Measurements from ENCODE around the gene GUCA2B. TPM values are rescaled to one million over a fixed set of nuclear protein-coding genes. Genes with fewer than 3 reads are reported as not detected.

GUCA2B gene
- total RNA-seq, 1 donor from 2014 or later: not detected

- Histone ChIP-seq H3K36me3 (ENCODE audit: insufficient read depth, low read length) (peaks cover 6% of the 10 kb centered on the region), H3K4me2 (ENCODE audit: low read length) (no peak overlapping the region), H2AFZ (ENCODE audit: low read depth, low read length) (no peak overlapping the region), H3K4me3 (ENCODE audit: insufficient read depth, low read depth, low read length) (no peak overlapping the region), H4K20me1 (ENCODE audit: insufficient read depth, low read length) (peaks cover 11% of the 10 kb centered on the region), H3K79me2 (ENCODE audit: insufficient read depth, low read length) (no peaks in the 10 kb centered on the region), H3K4me1 (ENCODE audit: insufficient read depth, low read length) (peaks cover 24% of the 10 kb centered on the region), H3K27me3 (ENCODE audit: insufficient read depth, low read length) (no peaks in the 10 kb centered on the region), H3K9ac (ENCODE audit: low read length) (no peak overlapping the region), H3K27ac (ENCODE audit: low read depth, low read length) (no peak overlapping the region), H3K9me3 (ENCODE audit: insufficient read depth, low read depth, low read length) (no peaks in the 10 kb centered on the region)
- FAIRE-seq: no peak
- Mint-ChIP-seq H3K9me3 (ENCODE audit: unreplicated experiment) (no peaks in the 10 kb centered on the region), H3K4me1 (ENCODE audit: low read depth, unreplicated experiment) (peaks cover 13% of the 10 kb centered on the region), H3K27ac (ENCODE audit: unreplicated experiment) (no peak overlapping the region), H3K36me3 (ENCODE audit: low read depth, unreplicated experiment) (peaks cover 15% of the 10 kb centered on the region), H3K27me3 (ENCODE audit: low read depth, unreplicated experiment) (no peaks in the 10 kb centered on the region), H3K4me3 (ENCODE audit: unreplicated experiment) (no peak overlapping the region)
- no peak for DNase-seq (ENCODE audit: low read depth)
- no peak for TF ChIP-seq EZH2 (IDR thresholded peaks at IDR 0.05; ENCODE audit: insufficient read depth, low read length)
- TF ChIP-seq, protein P1, sequence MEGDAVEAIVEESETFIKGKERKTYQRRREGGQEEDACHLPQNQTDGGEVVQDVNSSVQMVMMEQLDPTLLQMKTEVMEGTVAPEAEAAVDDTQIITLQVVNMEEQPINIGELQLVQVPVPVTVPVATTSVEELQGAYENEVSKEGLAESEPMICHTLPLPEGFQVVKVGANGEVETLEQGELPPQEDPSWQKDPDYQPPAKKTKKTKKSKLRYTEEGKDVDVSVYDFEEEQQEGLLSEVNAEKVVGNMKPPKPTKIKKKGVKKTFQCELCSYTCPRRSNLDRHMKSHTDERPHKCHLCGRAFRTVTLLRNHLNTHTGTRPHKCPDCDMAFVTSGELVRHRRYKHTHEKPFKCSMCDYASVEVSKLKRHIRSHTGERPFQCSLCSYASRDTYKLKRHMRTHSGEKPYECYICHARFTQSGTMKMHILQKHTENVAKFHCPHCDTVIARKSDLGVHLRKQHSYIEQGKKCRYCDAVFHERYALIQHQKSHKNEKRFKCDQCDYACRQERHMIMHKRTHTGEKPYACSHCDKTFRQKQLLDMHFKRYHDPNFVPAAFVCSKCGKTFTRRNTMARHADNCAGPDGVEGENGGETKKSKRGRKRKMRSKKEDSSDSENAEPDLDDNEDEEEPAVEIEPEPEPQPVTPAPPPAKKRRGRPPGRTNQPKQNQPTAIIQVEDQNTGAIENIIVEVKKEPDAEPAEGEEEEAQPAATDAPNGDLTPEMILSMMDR (IDR thresholded peaks at IDR 0.05; ENCODE audit: insufficient read depth, low read depth, low read length): no peak
Observed at GRCh38 chr1:42183210-42183956, 30.2 kb downstream of the GUCA2B start.

DNA sequence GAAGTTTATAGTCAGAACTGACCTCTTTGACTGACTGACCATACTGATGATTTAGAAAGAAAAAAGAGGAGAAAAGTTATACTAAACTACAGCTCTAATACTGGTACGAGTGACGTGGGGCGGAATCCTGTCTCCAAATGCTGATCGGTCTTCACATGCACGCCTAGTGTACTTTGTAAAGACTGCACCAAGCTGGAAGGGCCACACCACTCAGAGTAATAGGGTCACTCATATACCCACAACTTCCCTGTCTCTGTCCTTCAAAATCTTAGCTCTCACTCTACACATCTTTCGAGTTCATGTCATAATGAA lies 30.7 kb downstream of the GUCA2B start:
- Histone ChIP-seq H3K27ac (ENCODE audit: low read depth, low read length) (no peak overlapping the region), H3K4me1 (ENCODE audit: insufficient read depth, low read length) (peaks cover 21% of the 10 kb centered on the region), H3K4me2 (ENCODE audit: low read length) (no peak overlapping the region), H3K27me3 (ENCODE audit: insufficient read depth, low read length) (no peaks in the 10 kb centered on the region), H3K79me2 (ENCODE audit: insufficient read depth, low read length) (no peaks in the 10 kb centered on the region), H3K9ac (ENCODE audit: low read length) (no peak overlapping the region), H4K20me1 (ENCODE audit: insufficient read depth, low read length) (peaks cover 11% of the 10 kb centered on the region), H3K9me3 (ENCODE audit: insufficient read depth, low read depth, low read length) (no peaks in the 10 kb centered on the region), H3K36me3 (ENCODE audit: insufficient read depth, low read length) (peaks cover 11% of the 10 kb centered on the region), H2AFZ (ENCODE audit: low read depth, low read length) (no peak overlapping the region), H3K4me3 (ENCODE audit: insufficient read depth, low read depth, low read length) (no peak overlapping the region)
- Mint-ChIP-seq H3K4me1 (ENCODE audit: low read depth, unreplicated experiment) (peaks cover 13% of the 10 kb centered on the region), H3K27me3 (ENCODE audit: low read depth, unreplicated experiment) (no peaks in the 10 kb centered on the region), H3K36me3 (ENCODE audit: low read depth, unreplicated experiment) (peaks cover 15% of the 10 kb centered on the region), H3K4me3 (ENCODE audit: unreplicated experiment) (no peak overlapping the region), H3K27ac (ENCODE audit: unreplicated experiment) (no peak overlapping the region), H3K9me3 (ENCODE audit: unreplicated experiment) (no peaks in the 10 kb centered on the region)
- no peak for TF ChIP-seq EZH2 (IDR thresholded peaks at IDR 0.05; ENCODE audit: insufficient read depth, low read length)
- TF ChIP-seq, protein P1 (IDR thresholded peaks at IDR 0.05; ENCODE audit: insufficient read depth, low read depth, low read length): no peak
- FAIRE-seq (no peak), DNase-seq (ENCODE audit: low read depth) (no peak)

- Histone ChIP-seq H3K9me3 (ENCODE audit: insufficient read depth, low read depth, low read length) (no peaks in the 10 kb centered on the region), H4K20me1 (ENCODE audit: insufficient read depth, low read length) (peaks cover 7% of the 10 kb centered on the region), H3K4me3 (ENCODE audit: insufficient read depth, low read depth, low read length) (no peak overlapping the region), H3K4me2 (ENCODE audit: low read length) (no peak overlapping the region), H3K4me1 (ENCODE audit: insufficient read depth, low read length) (peaks cover 16% of the 10 kb centered on the region), H3K27ac (ENCODE audit: low read depth, low read length) (no peak overlapping the region), H3K79me2 (ENCODE audit: insufficient read depth, low read length) (no peaks in the 10 kb centered on the region), H3K36me3 (ENCODE audit: insufficient read depth, low read length) (peaks cover 14% of the 10 kb centered on the region), H3K9ac (ENCODE audit: low read length) (no peak overlapping the region), H3K27me3 (ENCODE audit: insufficient read depth, low read length) (no peaks in the 10 kb centered on the region), H2AFZ (ENCODE audit: low read depth, low read length) (no peak overlapping the region)
- H3K27ac Mint-ChIP-seq (ENCODE audit: unreplicated experiment): no peak overlapping the region
- TF ChIP-seq, protein P1 (IDR thresholded peaks at IDR 0.05; ENCODE audit: insufficient read depth, low read depth, low read length): no peak
- no peak for TF ChIP-seq EZH2 (IDR thresholded peaks at IDR 0.05; ENCODE audit: insufficient read depth, low read length)
- peaks cover 11% of the 10 kb centered on the region for H3K4me1 Mint-ChIP-seq (ENCODE audit: low read depth, unreplicated experiment)
- no peaks in the 10 kb centered on the region for H3K27me3 Mint-ChIP-seq (ENCODE audit: low read depth, unreplicated experiment)
- FAIRE-seq: no peak
- no peak overlapping the region for H3K4me3 Mint-ChIP-seq (ENCODE audit: unreplicated experiment)
- H3K9me3 Mint-ChIP-seq (ENCODE audit: unreplicated experiment): no peaks in the 10 kb centered on the region
- DNase-seq (ENCODE audit: low read depth): no peak
- H3K36me3 Mint-ChIP-seq (ENCODE audit: low read depth, unreplicated experiment): peaks cover 15% of the 10 kb centered on the region
Observed at GRCh38 chr1:42184616-42185015, 31.4 kb downstream of the GUCA2B start.
